GM19239 (cell line): ENCODE results near the gene CNTN4.

Experiments
- DNase-seq: peaks from one replicate; pipeline ENCODE4 v3.0.0; 2011; ENCODE audit warnings: low spot score; ENCODE audit not compliant: insufficient read length
- FAIRE-seq: peaks from 2 replicates; lab custom pipeline; 2011; peaks lifted over from hg19 to GRCh38; lab: Jason Lieb, UNC

CNTN4 gene

DNA sequence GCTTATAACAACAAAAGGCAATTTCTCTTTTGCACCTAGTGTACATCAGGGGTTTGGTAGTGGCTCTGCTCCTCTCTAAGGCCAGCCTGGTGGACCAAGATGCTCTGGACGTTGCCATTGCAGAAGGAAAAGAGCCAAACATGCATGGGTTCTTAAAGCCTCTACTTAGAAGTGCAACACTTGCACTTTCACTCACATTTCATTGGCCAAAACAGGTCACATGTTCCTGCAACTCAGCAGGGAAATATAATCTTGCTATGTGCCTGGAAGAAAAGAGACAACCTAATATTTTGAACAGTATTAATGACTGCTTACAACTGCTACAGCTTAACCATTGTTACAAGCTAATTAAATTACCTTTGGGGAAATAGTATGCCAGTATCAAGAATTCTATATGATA lies 828.6 kb downstream of the CNTN4 start:
- no peak for FAIRE-seq
- no peak for DNase-seq

DNA sequence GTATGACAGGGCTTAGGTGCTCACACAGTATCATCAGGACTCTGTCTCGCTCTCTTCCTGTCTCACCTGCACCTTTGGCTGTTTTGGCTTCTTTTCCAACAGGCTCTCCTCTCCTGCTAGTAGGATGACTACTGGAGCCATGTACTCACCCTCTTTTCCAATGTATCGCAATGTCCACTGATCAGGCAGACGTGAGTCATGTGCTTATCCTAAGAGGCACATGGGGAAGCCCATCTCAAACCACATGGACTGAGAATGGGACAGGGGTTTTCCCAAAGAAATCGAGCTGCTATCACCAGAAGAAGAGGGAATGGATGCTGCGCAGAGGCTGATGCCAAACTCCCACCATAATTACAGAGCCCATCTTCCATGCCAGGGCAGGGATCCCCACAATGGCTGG lies 830.9 kb downstream of the CNTN4 start:
- DNase-seq (no peak), FAIRE-seq (no peak)

DNA sequence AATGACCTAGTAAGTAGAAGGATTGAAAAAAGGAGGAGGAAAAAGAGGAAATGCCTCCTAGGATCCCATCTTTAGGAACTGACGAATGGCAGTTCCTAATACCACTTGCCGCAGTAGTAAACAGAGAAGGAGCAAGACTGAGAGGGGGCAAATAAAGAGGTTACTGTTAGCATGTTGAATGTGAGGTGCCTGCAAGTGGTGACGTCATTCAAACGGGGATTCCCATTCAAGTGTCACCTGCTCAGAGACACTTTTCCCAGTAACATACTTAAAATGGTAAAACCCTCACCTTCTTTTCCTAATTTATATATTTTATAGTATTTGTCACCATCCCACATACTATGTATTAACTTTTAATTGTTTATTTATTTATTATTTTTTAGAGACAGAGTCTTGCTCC lies 832.6 kb downstream of the CNTN4 start:
- DNase-seq (no peak), FAIRE-seq (no peak)

DNA sequence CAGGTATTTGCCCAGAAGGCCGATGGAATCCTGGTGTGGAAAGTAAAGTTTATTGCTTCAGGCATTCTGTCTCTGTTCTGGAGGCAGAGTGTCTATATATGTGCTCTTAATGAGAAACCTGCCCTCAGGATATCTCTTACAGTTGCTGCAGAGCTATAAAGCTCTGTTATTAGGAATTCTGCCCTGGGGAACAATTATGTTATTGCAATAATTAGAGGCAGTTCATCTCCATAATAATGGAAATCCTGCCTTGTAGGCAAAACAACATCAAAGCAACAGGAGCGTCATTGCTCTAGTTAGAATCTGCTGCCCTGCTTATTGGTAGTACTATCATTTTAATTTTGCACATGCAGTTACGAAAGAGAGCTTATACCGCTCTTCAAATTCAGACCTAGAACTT lies 835.9 kb downstream of the CNTN4 start:
- DNase-seq: no peak
- FAIRE-seq: no peak

DNA sequence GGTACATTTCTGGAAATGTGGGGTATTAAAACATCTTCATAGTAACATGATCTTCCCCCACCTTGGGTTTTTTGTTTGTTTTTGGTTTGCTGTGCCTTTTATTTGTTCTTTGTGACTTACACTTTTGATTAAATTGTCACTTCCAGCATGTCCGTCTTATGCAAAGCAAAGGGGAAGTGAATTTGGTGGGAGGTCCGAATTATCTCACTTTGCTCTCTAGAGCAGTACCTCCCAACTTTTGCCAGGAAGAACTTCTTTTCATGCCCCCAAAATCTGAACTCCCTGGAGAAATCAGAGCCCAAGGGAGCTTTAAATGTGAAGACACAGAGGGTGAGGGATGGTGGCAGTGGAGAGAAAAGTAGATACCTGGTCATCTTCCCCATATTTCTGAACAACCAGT lies 838.4 kb downstream of the CNTN4 start:
- no peak for DNase-seq
- FAIRE-seq: no peak

DNA sequence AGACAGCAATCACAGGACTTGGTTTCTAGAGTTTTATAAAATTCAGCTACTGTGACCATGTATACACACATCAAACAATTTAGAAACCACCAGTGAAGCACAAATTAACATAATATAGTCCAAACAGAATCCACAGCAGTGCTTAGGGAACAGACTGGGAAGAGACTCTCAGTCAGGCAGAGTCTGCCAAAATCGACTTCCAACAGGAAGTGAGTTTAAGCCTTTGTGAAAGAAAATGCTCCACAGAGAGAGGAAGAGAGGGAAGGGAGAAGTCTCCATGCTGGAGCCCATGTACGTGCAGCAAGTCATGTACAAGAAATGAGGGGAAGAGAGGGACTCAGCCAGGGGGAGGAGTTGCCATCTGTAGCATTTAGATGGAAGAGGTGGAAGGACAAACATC lies 838.9 kb downstream of the CNTN4 start:
- DNase-seq (no peak), FAIRE-seq (no peak)

DNA sequence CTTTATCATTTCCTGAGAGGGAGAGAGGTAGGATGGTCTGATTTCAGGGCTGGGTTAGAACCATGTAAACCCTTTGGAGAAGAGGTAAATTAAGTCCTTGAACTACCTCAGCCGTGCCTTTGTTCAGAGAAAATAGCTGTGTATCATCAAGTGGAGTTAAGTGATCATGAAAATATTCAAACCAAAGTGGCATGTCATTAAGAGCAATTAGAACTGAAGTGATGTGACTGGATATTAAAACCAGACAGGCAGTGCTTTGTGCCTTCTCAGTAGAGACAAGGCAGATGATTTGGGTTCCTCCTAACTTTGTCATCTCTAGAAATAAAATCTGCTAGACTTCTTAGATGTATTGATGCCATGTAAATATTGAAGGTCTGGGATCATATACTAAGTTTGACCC lies 840.0 kb downstream of the CNTN4 start:
- DNase-seq (no peak), FAIRE-seq (no peak)

DNA sequence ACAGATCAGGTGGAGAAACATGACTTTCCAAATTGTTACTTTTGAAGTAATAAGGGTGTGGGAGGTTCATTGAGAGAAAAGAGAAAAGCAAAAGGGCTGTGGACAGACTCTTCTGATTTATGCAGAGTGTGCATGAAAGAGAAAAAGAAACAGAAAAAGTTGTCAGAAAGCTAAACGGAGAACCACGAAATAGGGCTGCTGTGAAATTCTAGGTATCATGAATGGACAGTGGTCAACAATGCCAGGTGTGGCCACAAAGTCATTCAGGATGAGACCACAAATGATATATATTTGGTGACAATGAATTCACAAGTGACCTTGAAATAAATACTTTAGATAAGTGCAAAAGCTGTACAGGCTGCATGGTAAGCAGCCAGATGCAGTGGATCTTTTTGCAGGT lies 841.4 kb downstream of the CNTN4 start:
- no peak for DNase-seq
- no peak for FAIRE-seq

DNA sequence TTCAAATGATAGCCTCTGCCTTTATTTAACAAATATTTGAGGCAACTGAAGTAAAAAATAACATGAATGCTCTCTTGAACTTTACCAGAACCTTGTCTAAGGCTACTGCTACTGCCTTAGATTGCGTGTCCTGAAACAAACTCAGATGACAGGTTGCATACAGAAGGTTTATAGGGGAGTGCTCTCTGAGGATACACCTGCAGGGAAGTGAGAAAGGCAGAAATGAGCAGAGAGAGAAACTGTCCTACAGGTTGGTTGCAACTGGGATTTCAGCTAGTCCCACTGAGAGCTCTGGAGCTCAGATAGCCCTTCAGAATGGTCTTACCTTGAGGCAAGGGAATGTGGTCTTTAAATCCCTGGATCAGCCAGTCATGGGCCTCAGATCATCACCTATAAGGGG lies 846.0 kb downstream of the CNTN4 start:
- peak; percentile 66 for FAIRE-seq
- DNase-seq: no peak

DNA sequence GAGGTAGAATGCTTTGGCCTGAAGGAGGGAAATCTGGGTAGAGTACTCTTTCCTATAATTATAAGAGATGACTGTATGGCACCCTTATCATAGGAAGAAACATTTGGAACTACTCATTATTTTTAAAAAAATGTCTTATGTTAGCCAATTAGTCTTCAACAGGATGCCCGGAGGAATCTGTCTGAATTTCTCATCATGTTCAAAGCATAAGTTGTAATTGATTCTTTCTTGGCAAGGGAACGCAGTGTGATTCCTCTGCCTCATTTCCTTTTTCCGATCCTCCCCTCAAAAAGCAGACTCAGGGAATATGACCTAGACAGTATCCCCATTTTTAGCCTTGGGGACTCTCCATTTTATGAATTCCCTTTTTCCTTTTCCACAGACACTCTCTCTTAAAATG lies 846.5 kb downstream of the CNTN4 start:
- FAIRE-seq (no peak), DNase-seq (no peak)

DNA sequence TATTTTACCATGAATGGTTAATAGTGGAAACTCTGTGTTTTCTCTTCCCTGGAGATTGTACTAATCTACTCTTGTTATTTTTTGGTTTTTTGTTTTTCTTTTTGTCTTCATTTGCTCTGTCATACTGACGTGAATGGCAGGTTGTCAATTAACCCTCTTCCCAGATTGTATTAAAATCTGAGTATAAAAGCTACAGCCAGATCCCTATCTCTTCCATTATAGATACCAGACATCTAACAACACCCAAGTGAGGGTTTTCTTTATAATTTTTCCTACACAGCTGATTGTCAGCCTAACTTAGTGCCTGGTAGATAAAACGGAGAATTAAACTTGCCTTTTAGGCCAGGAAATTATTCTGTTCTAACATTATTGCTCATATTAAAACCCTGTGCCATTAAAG lies 848.9 kb downstream of the CNTN4 start:
- FAIRE-seq (no peak), DNase-seq (no peak)

DNA sequence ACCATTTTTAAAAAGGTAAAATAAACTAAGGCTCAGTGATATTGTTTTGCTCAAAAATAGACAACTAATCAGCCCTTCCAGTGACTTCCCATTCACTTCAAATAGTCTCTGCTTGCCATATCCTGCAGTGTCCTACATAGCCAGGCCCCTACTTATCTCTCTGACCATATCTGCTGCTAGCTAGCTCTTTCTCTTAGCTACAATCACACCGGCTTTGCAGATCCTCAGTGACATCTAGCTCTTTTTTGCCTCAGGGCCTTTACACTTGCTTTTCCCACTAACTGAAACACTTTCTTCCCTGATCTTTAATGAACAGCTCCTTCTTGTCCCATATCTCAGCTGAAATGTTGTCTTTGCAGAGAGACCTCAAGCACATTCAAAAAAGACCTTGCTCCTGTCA lies 850.2 kb downstream of the CNTN4 start:
- FAIRE-seq (no peak), DNase-seq (no peak)

DNA sequence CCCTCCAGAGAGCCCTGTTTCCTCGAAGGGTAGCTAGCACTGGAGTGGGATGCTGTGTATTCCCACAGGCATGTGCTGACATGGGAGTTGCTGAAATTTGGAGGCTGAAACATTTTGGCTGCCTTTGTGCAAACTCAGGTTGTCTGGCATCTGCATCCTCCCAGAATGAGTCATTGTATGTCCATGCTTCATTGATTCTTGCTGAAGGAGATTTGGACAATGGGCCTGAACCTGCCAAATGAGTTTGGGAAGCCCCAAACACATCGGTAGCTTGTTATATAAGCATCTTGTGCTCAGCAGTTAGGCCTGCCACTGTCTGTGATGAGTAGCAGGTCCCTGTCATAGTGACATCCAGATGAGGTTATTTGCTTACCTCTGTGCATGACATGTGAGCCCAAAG lies 851.5 kb downstream of the CNTN4 start:
- no peak for FAIRE-seq

DNA sequence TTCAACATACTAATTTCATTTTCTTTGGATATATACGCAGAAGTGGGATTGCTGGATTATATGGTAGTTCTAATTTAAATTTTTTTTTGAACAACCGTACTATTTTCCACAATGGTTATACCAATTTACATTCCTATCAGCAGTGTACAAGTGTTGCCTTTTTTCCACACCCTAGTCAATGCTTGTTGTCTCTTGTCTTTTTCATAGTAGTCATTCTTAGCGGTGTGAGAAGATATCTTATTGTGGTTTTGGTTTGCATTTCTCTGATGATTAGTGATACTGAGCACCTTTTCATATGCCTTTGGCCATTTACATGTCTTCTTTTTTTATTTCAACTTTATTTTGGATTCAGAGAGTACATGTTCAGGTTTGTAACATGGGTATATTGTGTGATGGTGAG lies 858.4 kb downstream of the CNTN4 start:
- DNase-seq (no peak), FAIRE-seq (no peak)

More for the DNA sequence above, 851.5 kb downstream of the CNTN4 start:
- DNase-seq: no peak

DNA sequence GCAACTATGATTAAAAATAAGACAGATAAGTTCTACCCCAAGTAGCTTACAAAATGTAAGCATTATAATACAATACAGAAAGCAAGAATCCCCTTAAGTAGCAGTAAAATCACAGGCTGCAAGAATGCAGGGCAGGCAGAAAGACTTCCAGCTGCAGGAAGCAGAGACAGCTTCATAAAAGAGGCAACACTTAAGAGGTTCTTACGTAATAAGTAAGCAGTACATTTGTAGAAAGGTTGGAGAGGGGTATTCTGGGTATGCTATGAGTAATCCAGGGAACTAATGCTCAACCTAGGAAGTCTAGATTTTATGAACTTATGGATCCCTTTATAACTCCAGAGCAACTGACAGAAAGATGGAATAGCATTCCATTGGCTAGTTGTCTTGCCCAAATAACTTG lies 859.9 kb downstream of the CNTN4 start:
- DNase-seq: no peak
- FAIRE-seq: no peak

DNA sequence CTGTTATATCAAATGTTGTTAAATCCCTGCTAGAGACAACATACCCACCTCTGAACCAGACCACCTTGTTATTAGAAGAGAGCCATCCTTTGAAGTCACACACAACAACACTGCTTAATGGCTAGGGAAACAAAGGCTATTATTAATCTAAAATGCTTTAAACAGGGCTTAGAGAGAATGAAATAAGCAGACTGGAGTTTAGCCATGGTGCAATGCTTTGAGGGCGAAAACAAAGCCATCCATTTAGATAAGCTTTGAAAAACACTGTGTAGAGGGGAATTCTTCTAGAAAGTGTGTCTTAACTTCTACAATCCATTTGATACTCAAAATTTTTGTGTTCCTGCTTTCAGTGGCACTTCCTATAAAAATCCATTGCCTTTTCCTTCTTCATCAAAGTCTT lies 862.9 kb downstream of the CNTN4 start:
- no peak for FAIRE-seq
- no peak for DNase-seq

DNA sequence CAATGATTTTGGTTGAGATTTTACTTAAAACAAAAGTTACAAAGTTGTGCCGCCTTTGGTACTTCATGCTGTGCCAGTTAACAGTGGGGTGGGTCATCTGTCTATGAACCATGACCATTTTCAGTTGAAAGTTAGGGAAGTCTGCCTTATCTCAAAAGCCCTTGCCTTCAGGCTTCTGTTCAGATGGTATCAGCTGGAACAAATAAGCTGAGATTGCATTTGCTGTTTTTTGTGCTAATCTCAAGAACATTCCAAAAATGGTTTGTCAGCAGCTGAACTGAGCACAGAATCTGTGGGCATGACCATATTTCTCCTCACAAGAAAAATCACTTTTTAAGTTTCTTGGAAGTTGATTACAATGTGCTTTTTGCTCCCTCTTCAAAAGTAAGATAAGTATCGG lies 869.2 kb downstream of the CNTN4 start:
- FAIRE-seq (no peak), DNase-seq (no peak)

DNA sequence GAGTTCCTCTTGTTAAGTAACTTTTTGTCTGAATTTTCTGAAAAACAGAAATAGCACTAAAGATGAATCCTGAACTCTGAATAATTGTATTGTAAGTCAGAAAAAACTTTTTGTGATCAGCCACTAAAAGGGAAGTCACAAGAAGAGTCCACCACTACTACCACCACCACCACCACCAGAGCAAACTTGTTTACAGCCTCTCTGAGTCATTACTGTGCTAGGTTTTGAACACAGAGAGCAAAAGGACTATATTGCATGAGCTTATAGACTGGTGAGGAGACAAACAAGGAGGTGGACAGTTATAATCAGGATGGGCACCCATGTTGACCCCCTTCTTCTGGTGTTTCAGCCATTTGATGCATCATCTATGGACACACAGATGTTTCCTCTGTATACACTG lies 869.8 kb downstream of the CNTN4 start:
- DNase-seq: no peak
- no peak for FAIRE-seq

DNA sequence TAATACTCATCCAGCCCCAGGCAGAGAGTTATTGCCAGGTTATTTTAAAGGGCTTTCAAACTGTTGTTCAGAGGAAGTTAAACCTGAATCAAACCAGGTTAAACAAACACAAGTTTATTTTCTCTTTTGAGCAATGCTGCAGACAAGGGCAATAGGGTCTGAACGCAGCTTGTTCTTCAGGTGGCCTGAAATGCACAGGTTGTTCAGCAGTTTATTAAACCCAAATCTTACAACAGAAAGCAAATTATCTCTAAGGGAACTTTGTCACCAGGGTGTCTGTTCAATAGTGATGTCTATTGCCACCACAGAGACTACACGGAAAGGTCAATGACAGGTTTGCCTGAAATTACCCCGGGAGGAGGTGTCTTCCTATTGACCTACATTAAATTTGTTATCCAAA lies 877.5 kb downstream of the CNTN4 start:
- FAIRE-seq (no peak), DNase-seq (no peak)

DNA sequence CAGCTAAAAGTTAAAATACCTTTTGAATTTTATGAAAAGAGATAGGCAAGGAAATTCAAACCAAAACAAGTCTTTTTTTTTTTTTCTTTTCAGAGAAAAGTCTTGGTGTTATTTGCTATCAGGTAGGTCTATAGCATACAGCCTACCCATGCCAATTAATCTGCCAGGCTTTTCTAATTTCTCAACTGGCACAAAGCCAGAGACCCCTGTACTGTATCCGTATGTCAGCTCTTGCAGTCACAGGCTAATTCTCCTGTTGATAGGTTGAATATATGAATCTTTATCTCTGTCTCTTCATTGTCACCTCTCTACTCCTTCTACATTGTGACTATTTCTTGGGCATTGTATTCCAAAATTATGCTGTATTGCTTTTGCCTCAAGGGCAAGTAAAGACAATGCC lies 878.1 kb downstream of the CNTN4 start:
- no peak for DNase-seq
- FAIRE-seq: no peak

DNA sequence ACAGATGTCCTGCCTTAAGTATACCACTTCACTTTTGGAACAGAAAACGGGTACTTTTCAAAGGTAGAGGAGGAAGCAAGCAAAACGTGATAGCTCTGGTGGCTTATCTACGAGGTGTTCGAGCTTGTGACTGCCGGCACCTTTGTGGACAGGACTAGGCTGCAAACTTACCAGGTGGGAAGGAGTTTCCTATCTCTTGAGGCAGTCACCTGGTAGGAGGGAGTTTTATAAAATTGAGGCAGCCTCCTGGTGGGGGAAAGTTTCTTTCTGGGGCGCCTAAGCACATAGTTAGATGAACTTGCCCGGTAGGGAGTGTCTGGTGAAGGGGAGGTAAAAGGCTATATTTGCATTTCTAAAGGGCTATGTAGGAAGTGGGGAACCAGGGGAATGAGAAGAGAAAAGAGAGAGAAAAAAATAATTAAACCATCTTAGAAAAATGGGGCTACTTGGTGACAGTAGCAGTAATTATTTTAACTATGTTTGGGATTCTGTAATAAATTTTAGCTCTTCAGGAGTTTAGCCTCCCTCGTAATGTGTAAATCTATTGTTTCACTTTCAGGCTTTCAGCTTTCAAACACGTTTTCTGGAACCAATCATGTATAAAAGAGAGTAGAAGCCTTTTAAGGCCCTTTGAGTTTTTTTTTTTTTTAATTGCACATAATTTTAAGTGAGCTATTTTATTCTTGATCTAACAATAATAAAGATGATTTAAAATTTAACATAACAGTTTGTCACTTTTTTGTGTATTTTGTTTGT lies 880.5 kb downstream of the CNTN4 start:
- FAIRE-seq: no peak

DNA sequence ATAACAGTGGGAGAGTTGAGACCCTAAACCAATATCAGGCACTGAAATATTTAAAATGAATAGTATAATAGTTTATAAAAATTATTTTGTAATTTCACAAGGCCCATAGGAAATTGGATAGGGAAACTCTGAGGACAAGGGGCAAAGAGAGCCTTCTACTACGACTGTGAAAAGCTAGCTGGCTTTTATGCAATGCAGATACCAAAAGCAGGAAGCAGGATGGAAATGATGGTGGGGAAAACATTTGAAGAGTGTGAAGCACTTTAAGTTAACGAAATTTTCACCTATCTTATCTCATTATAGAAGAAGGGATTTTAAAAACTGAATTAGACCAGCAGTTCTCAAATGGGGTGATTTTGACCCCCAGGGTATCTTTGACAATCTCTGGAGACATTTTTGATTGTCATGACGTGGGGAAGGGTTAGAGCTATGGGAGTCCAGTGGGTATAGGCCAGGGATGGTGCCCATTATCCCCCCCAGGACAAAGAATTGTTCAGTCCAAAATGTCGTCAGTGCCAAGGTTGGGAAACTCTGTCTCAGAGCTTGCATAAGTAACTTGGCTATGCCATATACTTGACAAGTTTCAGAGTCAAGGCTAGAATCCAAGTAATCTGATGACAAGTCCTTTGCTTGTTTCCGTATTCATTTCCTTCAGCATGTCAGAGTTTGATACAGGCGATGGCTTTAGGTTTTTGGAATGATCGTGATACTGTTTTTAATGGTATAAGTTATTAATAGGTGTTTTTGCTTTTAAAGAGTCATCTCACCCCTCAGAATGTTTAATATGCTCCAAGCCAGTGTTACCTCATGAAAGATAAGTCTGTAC lies 885.6 kb downstream of the CNTN4 start:
- DNase-seq: no peak
- no peak for FAIRE-seq

More for the DNA sequence above, 880.5 kb downstream of the CNTN4 start:
- no peak for DNase-seq
